Esophagus muscularis mucosa (tissue), 4 donors: ENCODE measurements around the gene WWOX.

Source experiments
- CTCF ChIP-seq, 3 experiments: fragments of 200-600 bp in 2 of 3; fragments of 450-650 bp in 1 of 3; sonication (generic) in 2 of 3; IDR thresholded peaks; one replicate each; pipeline ENCODE4 v1.5.1; 2017 to 2019; ENCODE audit warnings: antibody characterized with exemption in 3 of 3, mild to moderate bottlenecking in 2 of 3, moderate library complexity in 1 of 3
- EP300 ChIP-seq: sonication (generic); formaldehyde crosslinking; IDR thresholded peaks from one replicate; pipeline ENCODE4 v1.6.1; 2017; ENCODE audit warnings: antibody characterized with exemption
- POLR2A ChIP-seq: fragments of 450-650 bp; IDR thresholded peaks from one replicate; pipeline ENCODE4 v1.6.1; 2017; ENCODE audit warnings: antibody characterized with exemption, moderate library complexity, mild to moderate bottlenecking, low read depth
- POLR2AphosphoS5 ChIP-seq, 2 donors: sonication (generic); formaldehyde crosslinking; IDR thresholded peaks; one replicate each; pipeline ENCODE4 v1.6.1; 2017; ENCODE audit warnings: antibody characterized with exemption in 2 of 2

- TF ChIP-seq CTCF (IDR thresholded peaks at IDR 0.05) (no peak), POLR2AphosphoS5 (IDR thresholded peaks at IDR 0.05) (no peak), EP300 (no peak), POLR2A (no peak)
Observed at GRCh38 chr16:78729687-78730086, 630.2 kb downstream of the WWOX start.
